Fibroblast of gingiva (primary cell): Measurements from ENCODE around the gene NEAT1.

Source experiments
- DNase-seq: peaks from one replicate; pipeline ENCODE4 v3.0.0-alpha.2; 2011; ENCODE audit warnings: low read depth

The NEAT1 gene

GRCh38 chr11:65433657-65434056 lies 11.1 kb downstream of the NEAT1 start:
- peak; percentile 50 for DNase-seq

DNA sequence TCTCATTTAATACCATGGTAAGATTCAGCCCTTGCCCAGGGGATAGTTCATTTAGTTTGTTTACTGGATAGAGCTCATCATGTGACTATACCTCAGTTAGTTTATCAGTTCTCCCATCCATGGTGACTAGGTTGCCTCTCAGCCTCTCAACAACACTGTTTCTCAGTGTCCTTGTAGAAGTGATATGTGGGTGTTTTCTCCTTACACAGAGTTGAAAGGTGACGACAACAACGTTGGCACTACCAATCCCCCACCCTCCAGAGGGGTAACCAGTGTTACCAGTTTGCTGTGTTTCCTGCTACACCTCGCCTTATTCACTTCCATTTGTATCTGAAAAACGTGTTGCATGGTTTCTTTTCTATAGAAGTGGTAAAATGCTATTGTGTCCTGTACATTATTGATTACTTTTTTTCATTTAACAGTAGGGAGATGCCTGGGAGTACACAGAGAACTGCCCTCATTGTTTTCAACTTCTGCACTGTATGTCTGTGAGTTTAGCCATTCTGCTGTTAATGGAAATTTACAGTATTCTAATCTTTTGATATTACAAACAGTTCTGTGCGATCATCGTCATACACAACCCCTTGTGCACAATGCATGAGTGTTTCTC lies 11.6 kb downstream of the NEAT1 start:
- DNase-seq = peak; percentile 60

DNA sequence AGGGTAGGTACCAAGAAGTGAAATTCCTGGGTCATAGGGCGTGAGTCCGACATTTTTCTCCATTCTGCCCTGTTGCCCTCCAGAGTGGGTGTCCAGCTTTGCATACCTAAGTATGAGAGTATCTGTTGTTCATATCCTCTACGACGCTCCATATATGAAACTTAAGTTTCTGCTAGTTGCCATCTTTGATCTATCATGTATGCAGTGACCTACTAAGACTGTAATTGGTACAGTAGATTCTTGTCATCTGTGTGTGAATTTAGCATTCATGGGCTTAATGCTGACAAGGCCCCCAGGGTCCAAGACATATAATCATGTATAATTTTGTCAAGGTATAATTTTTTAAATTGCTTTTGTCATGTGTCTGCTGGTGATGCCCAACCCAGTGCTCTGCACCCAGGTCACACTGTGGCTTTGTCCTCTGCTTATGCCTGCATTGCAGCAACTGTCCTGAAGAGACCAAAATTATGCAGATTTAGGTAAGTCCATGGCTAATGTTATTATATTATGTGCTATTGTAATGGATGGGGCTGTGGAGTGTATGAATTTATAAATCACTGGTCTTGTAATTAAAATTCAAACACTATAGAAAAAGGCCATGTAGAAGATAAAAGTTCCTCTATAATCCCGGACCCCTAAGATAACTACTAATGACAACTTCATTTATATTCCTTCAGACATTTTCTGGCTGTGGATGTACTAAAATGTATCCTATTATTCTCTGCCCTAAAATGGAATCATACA lies 12.2 kb downstream of the NEAT1 start:
- peak; percentile 63 for DNase-seq

- DNase-seq = peak; percentile 71
These were observed 12.9 kb downstream of the NEAT1 start for GRCh38 chr11:65435411-65435931.

- peak; percentile 76 for DNase-seq
These were observed 13.4 kb downstream of the NEAT1 start for GRCh38 chr11:65435981-65436411.

- peak; percentile 75 for DNase-seq
These were observed 13.9 kb downstream of the NEAT1 start for GRCh38 chr11:65436412-65437032.

DNA sequence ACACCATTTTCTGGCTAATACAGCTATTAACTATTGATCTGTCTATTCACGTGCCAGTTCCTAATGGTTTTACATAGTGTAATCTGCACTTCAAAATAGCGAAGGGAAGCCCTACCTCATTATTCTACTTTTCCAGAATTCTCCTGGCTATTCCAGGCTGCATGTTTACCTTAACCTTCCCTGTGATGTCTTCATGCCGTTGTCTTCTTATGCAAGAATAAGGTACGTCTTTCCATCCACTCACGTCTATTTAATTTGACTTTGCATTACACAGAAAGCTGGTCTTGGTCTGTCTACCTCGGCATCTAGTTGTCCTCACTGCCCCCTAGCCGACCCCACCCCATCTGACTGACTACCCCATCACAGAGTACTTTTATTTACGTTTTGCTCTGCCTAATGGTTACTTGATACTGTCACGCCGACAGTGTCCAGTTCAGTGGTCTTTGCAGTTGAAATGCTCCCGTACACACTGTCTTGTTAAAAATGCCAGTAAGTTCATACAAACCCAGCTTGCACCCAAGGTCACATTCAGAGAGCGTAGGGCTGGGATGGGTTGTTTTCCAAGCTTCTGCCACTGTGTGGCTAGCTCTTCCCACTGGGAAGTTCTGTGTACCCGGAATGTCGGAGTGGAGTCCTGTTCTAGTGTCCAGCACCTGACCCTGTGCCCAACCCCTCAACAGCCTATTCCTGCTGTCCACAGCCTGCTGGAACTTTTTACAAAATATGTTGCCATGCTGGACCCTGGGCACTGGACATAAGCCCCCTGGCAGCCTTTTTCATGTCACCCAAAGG lies 15.0 kb downstream of the NEAT1 start:
- peak; percentile 68 for DNase-seq

DNA sequence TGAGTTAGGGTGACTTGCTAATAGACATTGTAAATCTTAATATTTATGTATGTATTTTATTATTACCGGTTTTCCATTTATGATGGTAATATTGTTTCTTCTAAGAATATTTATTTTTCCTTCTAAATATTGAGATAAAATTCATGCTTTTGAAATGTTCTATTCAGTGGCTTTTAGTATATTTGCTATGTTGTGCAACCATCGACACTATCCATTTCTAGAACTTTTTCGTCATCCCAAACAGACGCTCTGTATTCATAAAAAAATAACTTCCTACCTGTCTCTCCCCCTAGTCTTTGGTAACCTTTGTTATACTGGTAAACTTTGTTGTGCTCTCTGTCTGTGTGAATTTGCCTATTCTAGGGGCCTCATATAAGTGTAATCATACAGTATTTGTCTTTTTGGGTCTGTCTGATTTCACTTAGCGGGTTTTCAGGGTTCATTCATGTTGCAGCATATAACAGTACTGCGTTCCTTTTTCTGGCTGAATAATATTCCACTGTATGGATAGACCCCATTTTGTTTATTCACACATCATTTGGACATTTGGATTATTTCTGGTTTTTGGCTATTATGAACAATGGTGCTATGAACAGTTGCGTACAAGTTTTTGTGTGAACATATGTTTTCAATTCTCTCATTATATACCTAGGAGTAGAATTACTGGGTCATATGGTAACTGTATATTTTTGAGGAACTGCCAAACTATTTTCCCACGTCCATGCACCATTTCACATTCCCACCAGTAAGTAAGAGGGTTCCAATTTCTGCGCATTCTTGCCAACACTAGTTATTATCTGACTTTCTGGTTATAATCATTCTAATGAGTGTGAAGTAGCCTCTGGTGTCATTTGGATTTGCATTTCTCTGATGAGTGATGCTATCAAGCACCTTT lies 15.9 kb downstream of the NEAT1 start:
- DNase-seq = peak; percentile 65

DNA sequence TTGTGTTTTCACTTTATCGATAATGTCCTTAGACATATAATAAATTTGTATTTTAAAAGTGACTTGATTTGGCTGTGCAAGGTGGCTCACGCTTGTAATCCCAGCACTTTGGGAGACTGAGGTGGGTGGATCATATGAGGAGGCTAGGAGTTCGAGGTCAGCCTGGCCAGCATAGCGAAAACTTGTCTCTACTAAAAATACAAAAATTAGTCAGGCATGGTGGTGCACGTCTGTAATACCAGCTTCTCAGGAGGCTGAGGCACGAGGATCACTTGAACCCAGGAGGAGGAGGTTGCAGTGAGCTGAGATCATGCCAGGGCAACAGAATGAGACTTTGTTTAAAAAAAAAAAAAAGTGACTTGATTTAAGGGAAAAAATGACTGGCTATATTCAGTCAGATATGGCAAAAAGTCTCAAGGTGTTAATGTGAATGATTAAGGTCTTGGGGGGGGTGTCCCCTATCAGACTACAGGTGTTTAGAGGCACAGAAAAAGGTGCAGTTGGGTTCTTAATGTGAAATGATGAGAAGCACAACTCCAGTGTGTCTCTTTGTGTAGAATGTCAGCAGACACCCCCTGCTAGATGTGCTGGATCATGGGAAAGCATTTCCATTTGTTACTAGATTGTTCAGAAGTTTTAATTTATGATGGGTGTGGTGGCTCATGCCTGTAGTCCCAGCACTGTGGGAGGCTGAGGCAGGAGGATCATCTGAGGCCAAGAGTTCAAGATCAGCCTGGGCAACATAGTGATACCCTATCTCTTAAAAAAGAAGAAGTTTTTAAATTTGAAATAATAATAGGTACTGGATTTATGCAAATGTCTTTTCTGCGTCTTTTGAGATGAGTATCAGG lies 17.0 kb downstream of the NEAT1 start:
- peak; percentile 70 for DNase-seq

- DNase-seq = peak; percentile 72
These were observed 18.4 kb downstream of the NEAT1 start for GRCh38 chr11:65440831-65441499.

GRCh38 chr11:65442842-65443331 lies 20.3 kb downstream of the NEAT1 start:
- DNase-seq = peak; percentile 63

GRCh38 chr11:65444314-65445051 lies 21.9 kb downstream of the NEAT1 start:
- DNase-seq = peak; percentile 72

- peak; percentile 76 for DNase-seq
These were observed 22.6 kb downstream of the NEAT1 start for GRCh38 chr11:65445101-65445603.

DNA sequence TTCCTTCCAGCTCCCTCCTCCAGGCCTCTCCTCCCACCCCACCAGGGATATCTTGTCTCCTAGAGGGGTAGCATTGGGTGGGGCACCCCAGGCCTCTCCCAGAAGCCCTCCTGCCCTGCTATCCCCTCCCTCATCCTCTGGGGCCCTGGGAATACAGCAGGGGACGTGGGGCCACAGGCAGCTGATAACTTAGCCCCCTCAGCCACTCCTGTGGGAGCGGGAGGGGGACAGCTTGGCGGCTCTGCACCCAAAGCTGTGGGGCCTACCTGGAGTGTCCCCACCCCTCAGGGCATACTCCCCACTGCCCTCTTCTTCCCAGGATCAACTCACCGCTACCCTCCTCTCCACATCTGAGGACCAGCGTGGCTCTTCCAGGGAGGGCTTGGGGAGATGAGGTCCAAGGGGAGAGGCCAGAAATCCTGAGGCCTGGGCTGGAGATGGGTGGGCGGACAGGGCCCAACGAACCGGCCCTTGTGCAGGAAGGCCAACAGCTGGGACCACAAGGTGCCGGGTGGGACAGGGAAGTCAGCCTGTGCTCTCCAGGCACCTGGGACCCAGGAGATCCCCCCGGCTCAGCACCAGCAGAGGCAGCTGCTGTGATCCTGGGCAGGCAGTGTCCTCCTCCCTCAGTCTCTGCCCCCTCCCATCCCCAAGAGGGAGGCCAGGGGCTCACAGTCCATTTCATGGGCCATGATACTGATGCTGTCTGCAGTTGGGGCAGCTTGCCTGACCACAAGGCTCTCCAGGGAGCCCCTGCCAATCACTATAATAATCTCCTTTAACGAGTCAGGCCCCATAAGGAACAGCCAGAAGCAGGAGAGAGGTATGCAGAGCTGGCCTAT lies 23.2 kb downstream of the NEAT1 start:
- peak; percentile 85 for DNase-seq

GRCh38 chr11:65446446-65447277 lies 24.1 kb downstream of the NEAT1 start:
- no peak for DNase-seq

GRCh38 chr11:65448074-65448417 lies 25.4 kb downstream of the NEAT1 start:
- DNase-seq = no peak
